ENCODE data around the gene PPP1R27. TPM values are rescaled to one million over a fixed set of nuclear protein-coding genes. Genes with fewer than 3 reads are reported as not detected.

The PPP1R27 gene
- total RNA-seq, 2 donors from 2014 or later, result not detected

- H3K36me3 ChIP-seq, result peaks cover 8% of the 10 kb centered on the region
- intact Hi-C loops (cut with DNase I), result no loop called here
- peaks cover 20% of the 10 kb centered on the region for H3K4me1 ChIP-seq
- no peaks in the 10 kb centered on the region for H3K27me3 ChIP-seq
- H3K27ac ChIP-seq, result peak within 1 kb of the TSS; percentile 92
- peak within 1 kb of the TSS; percentile 95 to 97 for H3K9ac ChIP-seq (ENCODE audit: low read depth in 2 of 2, low read length in 2 of 2)
- H3K9me3 ChIP-seq, result no peaks in the 10 kb centered on the region
- DNase-seq, result no peak
- TF ChIP-seq CTCF (IDR thresholded peaks at IDR 0.05), result no peak
- peak within 1 kb of the TSS; percentile 96 for H3K4me3 ChIP-seq
These were observed 25.3 kb upstream of the PPP1R27 start, which contains the start of gene P4HB for GRCh38 chr17:81859906-81860755. P4HB (minus strand) TSS chr17:81860535; CDS start chr17:81860471, 64 bp downstream.

GRCh38 chr17:81858967-81859905 lies 24.4 kb upstream of the PPP1R27 start:
- H3K9ac ChIP-seq (ENCODE audit: low read depth in 2 of 2, low read length in 2 of 2), result peak overlapping the region; percentile 91 to 95
- no peak for DNase-seq
- no peaks in the 10 kb centered on the region for H3K27me3 ChIP-seq
- H3K36me3 ChIP-seq, result peaks cover 10% of the 10 kb centered on the region
- no peaks in the 10 kb centered on the region for H3K9me3 ChIP-seq
- H3K4me3 ChIP-seq, result peak overlapping the region; percentile 96
- H3K27ac ChIP-seq, result peak overlapping the region; percentile 92
- peaks cover 17% of the 10 kb centered on the region for H3K4me1 ChIP-seq
- intact Hi-C loops (cut with DNase I), result no loop called here
- no peak for TF ChIP-seq CTCF (IDR thresholded peaks at IDR 0.05)

- Histone ChIP-seq H3K4me1 (peaks cover 17% of the 10 kb centered on the region), H3K36me3 (peaks cover 10% of the 10 kb centered on the region)
- intact Hi-C loops (cut with DNase I), result no loop called here
These were observed 23.5 kb upstream of the PPP1R27 start for GRCh38 chr17:81858170-81858966.

GRCh38 chr17:81854974-81855774 lies 20.3 kb upstream of the PPP1R27 start:
- Histone ChIP-seq H3K9me3 (no peaks in the 10 kb centered on the region), H3K27ac (no peak overlapping the region), H3K36me3 (peaks cover 10% of the 10 kb centered on the region), H3K4me1 (peaks cover 15% of the 10 kb centered on the region), H3K27me3 (no peaks in the 10 kb centered on the region), H3K9ac (ENCODE audit: low read depth in 2 of 2, low read length in 2 of 2) (no peak overlapping the region), H3K4me3 (no peak overlapping the region)
- intact Hi-C loops (cut with DNase I), result no loop called here
- no peak for TF ChIP-seq CTCF (IDR thresholded peaks at IDR 0.05)
- no peak for DNase-seq

More at GRCh38 chr17:81858170-81858966, 23.5 kb upstream of the PPP1R27 start:
- DNase-seq, result no peak
- H3K27me3 ChIP-seq, result no peaks in the 10 kb centered on the region
- H3K27ac ChIP-seq, result no peak overlapping the region
- H3K9me3 ChIP-seq, result no peaks in the 10 kb centered on the region
- H3K4me3 ChIP-seq, result peak overlapping the region; percentile 96
- no peak for TF ChIP-seq CTCF (IDR thresholded peaks at IDR 0.05)
- H3K9ac ChIP-seq (ENCODE audit: low read depth in 2 of 2, low read length in 2 of 2), result peak overlapping the region; percentile 91 to 95

All from colonic mucosa (tissue), 4 donors.